Colonic mucosa (tissue), 4 donors: ENCODE measurements around the gene HNRNPAB. TPM values are rescaled to one million over a fixed set of nuclear protein-coding genes. Genes with fewer than 3 reads are reported as not detected.
A peak's percentile ranks its signal among the peaks of the same experiment; 100 is the strongest.

Experiments
- DNase-seq: peaks from one replicate; pipeline ENCODE4 v3.0.0-alpha.2; 2020
- H3K27ac ChIP-seq: fragments of 200-600 bp; one replicate; pipeline ENCODE4 v1.8.0; 2021
- H3K27me3 ChIP-seq: fragments of 200-600 bp; one replicate; pipeline ENCODE4 v1.8.0; 2021
- H3K36me3 ChIP-seq: fragments of 200-600 bp; one replicate; pipeline ENCODE4 v1.8.0; 2021
- H3K4me1 ChIP-seq: fragments of 200-600 bp; one replicate; pipeline ENCODE4 v1.8.0; 2021; ENCODE audit warnings: mild to moderate bottlenecking
- H3K4me3 ChIP-seq: fragments of 200-600 bp; one replicate; pipeline ENCODE4 v1.8.0; 2021
- H3K9ac ChIP-seq, 2 donors: one replicate each; pipeline ENCODE4 v1.7.0; 2013; ENCODE audit warnings: control low read depth in 2 of 2, low read depth in 2 of 2, low read length in 2 of 2
- H3K9me3 ChIP-seq: fragments of 200-600 bp; one replicate; pipeline ENCODE4 v1.8.0; 2021
- CTCF ChIP-seq: fragments of 200-600 bp; IDR thresholded peaks from one replicate; pipeline ENCODE4 v1.8.0; 2022; ENCODE audit warnings: antibody characterized with exemption, mild to moderate bottlenecking
- intact Hi-C: fragments of 100-400 bp; cut with DNase I; formaldehyde crosslinking; loops from one replicate; pipeline ENCODE4 v1.14.1; 2022
- total RNA-seq, 2 donors: library from RNA; stranded (reverse); fragmentation: NEBNext Ultra II Directional in 1 of 2; extraction: Animal tissue kit (Norgen Biotek cat#: 25700) in 1 of 2; gene quantifications; one replicate each; pipeline ENCODE4 v1.2.1, GENCODE V29; 2021
- donor health status: healthy.
- donor health status: DM: no; HTN: no; CAD: no.
- donor health status: DM: no; HTN: no; CAD: no.

HNRNPAB gene
- total RNA-seq, 2 donors from 2014 or later = 286 to 385 TPM

GRCh38 chr5:178235588-178235974, 31.2 kb downstream of the HNRNPAB start:
- no peak for DNase-seq
- Histone ChIP-seq H3K9me3 (no peaks in the 10 kb centered on the region), H3K27ac (no peak overlapping the region), H3K36me3 (no peaks in the 10 kb centered on the region), H3K4me3 (no peak overlapping the region), H3K27me3 (no peaks in the 10 kb centered on the region), H3K9ac (no peak overlapping the region), H3K4me1 (peaks cover 31% of the 10 kb centered on the region)
- TF ChIP-seq CTCF = no peak
- intact Hi-C loops = no loop called here

- intact Hi-C loops = no loop called here
- no peaks in the 10 kb centered on the region for H3K36me3 ChIP-seq
- no peak overlapping the region for H3K9ac ChIP-seq
- H3K4me1 ChIP-seq = peaks cover 26% of the 10 kb centered on the region
- no peaks in the 10 kb centered on the region for H3K9me3 ChIP-seq
- no peak overlapping the region for H3K4me3 ChIP-seq
- no peak for TF ChIP-seq CTCF
- no peak for DNase-seq
- no peaks in the 10 kb centered on the region for H3K27me3 ChIP-seq
- H3K27ac ChIP-seq = no peak overlapping the region
Observed at GRCh38 chr5:178236126-178236525, 31.8 kb downstream of the HNRNPAB start.

GRCh38 chr5:178236679-178237078, 32.3 kb downstream of the HNRNPAB start:
- Histone ChIP-seq H3K36me3 (no peaks in the 10 kb centered on the region), H3K4me1 (peaks cover 22% of the 10 kb centered on the region), H3K27me3 (no peaks in the 10 kb centered on the region), H3K4me3 (no peak overlapping the region), H3K9ac (no peak overlapping the region), H3K9me3 (no peaks in the 10 kb centered on the region), H3K27ac (peak overlapping the region; percentile 28)
- peak; percentile 63 for DNase-seq
- no peak for TF ChIP-seq CTCF
- intact Hi-C loops = no loop called here

GRCh38 chr5:178237431-178238312, 33.3 kb downstream of the HNRNPAB start:
- Histone ChIP-seq H3K9me3 (no peaks in the 10 kb centered on the region), H3K9ac (peak overlapping the region in 1 of 2 donors; percentile 43), H3K27ac (peak overlapping the region; percentile 28), H3K36me3 (no peaks in the 10 kb centered on the region), H3K27me3 (no peaks in the 10 kb centered on the region), H3K4me1 (peaks cover 22% of the 10 kb centered on the region), H3K4me3 (no peak overlapping the region)
- no peak for TF ChIP-seq CTCF
- peak; percentile 73 for DNase-seq
- intact Hi-C loops = no loop called here

GRCh38 chr5:178238313-178238635, 33.9 kb downstream of the HNRNPAB start:
- H3K4me3 ChIP-seq = no peak overlapping the region
- peaks cover 22% of the 10 kb centered on the region for H3K4me1 ChIP-seq
- DNase-seq = no peak
- H3K36me3 ChIP-seq = no peaks in the 10 kb centered on the region
- intact Hi-C loops = no loop called here
- H3K9ac ChIP-seq = no peak overlapping the region
- no peak for TF ChIP-seq CTCF
- H3K27ac ChIP-seq = no peak overlapping the region
- no peaks in the 10 kb centered on the region for H3K9me3 ChIP-seq
- H3K27me3 ChIP-seq = no peaks in the 10 kb centered on the region
